GM23338 (cell line): ENCODE data around the gene DAB2. TPM values are rescaled to one million over a fixed set of nuclear protein-coding genes. Genes with fewer than 3 reads are reported as not detected.

Source experiments
- ATAC-seq: fragments of 200-7000 bp; cut with Tn5 transposase; 3 replicates; pipeline ENCODE4 v1.9.1; 2020
- DNase-seq: peaks from one replicate; pipeline ENCODE4 v3.0.0-alpha.2; 2015; ENCODE audit warnings: low spot score
- H2AFZ ChIP-seq: fragments of 200-600 bp; sonication (generic); 2 replicates; pipeline ENCODE4 v1.8.0; 2016; ENCODE audit warnings: antibody characterized with exemption, mild to moderate bottlenecking, moderate library complexity
- H3F3A ChIP-seq: fragments of 200-600 bp; sonication (generic); replicated peaks from 2 replicates; pipeline ENCODE4 v1.8.0; 2017; ENCODE audit warnings: antibody characterized with exemption, mixed run types, low read depth
- H3K27ac ChIP-seq: fragments of 200-600 bp; sonication (generic); 2 replicates; pipeline ENCODE4 v1.6.1; 2016; ENCODE audit warnings: low read depth
- H3K27me3 ChIP-seq: fragments of 200-600 bp; sonication (generic); 2 replicates; pipeline ENCODE4 v1.8.0; 2016; ENCODE audit warnings: mild to moderate bottlenecking, mixed run types, moderate library complexity; ENCODE audit not compliant: insufficient read depth
- H3K36me3 ChIP-seq: fragments of 200-600 bp; sonication (generic); 2 replicates; pipeline ENCODE4 v1.8.0; 2016; ENCODE audit warnings: mild to moderate bottlenecking; ENCODE audit not compliant: insufficient read depth
- H3K4me1 ChIP-seq: fragments of 200-600 bp; sonication (generic); 2 replicates; pipeline ENCODE4 v1.8.0; 2016; ENCODE audit warnings: mild to moderate bottlenecking, moderate library complexity; ENCODE audit not compliant: insufficient read depth
- H3K4me2 ChIP-seq: fragments of 200-600 bp; sonication (generic); 2 replicates; pipeline ENCODE4 v1.7.1; 2017; ENCODE audit warnings: mixed run types
- H3K4me3 ChIP-seq: fragments of 200-600 bp; sonication (generic); 2 replicates; pipeline ENCODE4 v1.6.1; 2016; ENCODE audit warnings: mixed run types
- H3K79me2 ChIP-seq: fragments of 200-600 bp; sonication (generic); replicated peaks from 2 replicates; pipeline ENCODE4 v1.8.0; 2017; ENCODE audit warnings: mild to moderate bottlenecking; ENCODE audit not compliant: insufficient read depth
- H3K9me2 ChIP-seq: fragments of 200-600 bp; sonication (generic); 2 replicates; pipeline ENCODE4 v1.8.0; 2017; ENCODE audit not compliant: insufficient read depth
- H4K20me1 ChIP-seq: fragments of 200-600 bp; sonication (generic); replicated peaks from 2 replicates; pipeline ENCODE4 v1.8.0; 2017; ENCODE audit warnings: mild to moderate bottlenecking; ENCODE audit not compliant: insufficient read depth
- H3K27ac Mint-ChIP-seq: 2 replicates; pipeline ENCODE4 v1.8.0; 2020; ENCODE audit warnings: inconsistent platforms, mild to moderate bottlenecking, moderate library complexity, mixed read lengths
- H3K27me3 Mint-ChIP-seq: 3 replicates; pipeline ENCODE4 v1.8.0; 2022; ENCODE audit warnings: low read depth, mild to moderate bottlenecking, moderate library complexity, mixed read lengths, inconsistent platforms; ENCODE audit not compliant: insufficient read depth, poor library complexity
- H3K36me3 Mint-ChIP-seq: 3 replicates; pipeline ENCODE4 v1.8.0; 2021; ENCODE audit warnings: low read depth, mild to moderate bottlenecking, inconsistent platforms, moderate library complexity, mixed read lengths
- H3K4me1 Mint-ChIP-seq: 3 replicates; pipeline ENCODE4 v1.8.0; 2020; ENCODE audit warnings: mild to moderate bottlenecking, inconsistent platforms, mixed read lengths
- H3K4me3 Mint-ChIP-seq: 3 replicates; pipeline ENCODE4 v1.8.0; 2021; ENCODE audit warnings: moderate library complexity, mild to moderate bottlenecking, inconsistent platforms, mixed read lengths
- H3K9me3 Mint-ChIP-seq: 3 replicates; pipeline ENCODE4 v1.8.0; 2020; ENCODE audit warnings: moderate library complexity, mild to moderate bottlenecking, inconsistent platforms, mixed read lengths
- CREB1 ChIP-seq: fragments of 250-450 bp; sonication (Bioruptor Pico); IDR thresholded peaks from 2 replicates; pipeline ENCODE4 v1.5.0; 2020; ENCODE audit warnings: low read depth, mild to moderate bottlenecking, moderate library complexity
- CTCF ChIP-seq, 2 experiments: fragments of 200-600 bp in 1 of 2; sonication (generic) in 1 of 2; conservative IDR thresholded peaks; 2 replicates each; pipeline versions ENCODE4 v1.5.1 to v1.6.1; 2016 to 2017; ENCODE audit warnings: antibody characterized with exemption in 2 of 2, low read depth in 2 of 2, mild to moderate bottlenecking in 2 of 2, moderate library complexity in 1 of 2
- EZH2 ChIP-seq: fragments of 200-600 bp; sonication (generic); IDR thresholded peaks from one replicate; pipeline ENCODE4 v1.8.0; 2017; ENCODE audit warnings: antibody characterized with exemption, mild to moderate bottlenecking, low read depth; ENCODE audit not compliant: unreplicated experiment
- EZH2phosphoT487 ChIP-seq: fragments of 200-600 bp; sonication (generic); IDR thresholded peaks from one replicate; pipeline ENCODE4 v1.8.1; 2018; ENCODE audit warnings: antibody characterized with exemption; ENCODE audit not compliant: unreplicated experiment
- JUNB ChIP-seq: IDR thresholded peaks from one replicate; pipeline ENCODE4 v1.6.1; 2016; ENCODE audit warnings: antibody characterized with exemption; ENCODE audit not compliant: unreplicated experiment
- STAT1 ChIP-seq: IDR thresholded peaks from one replicate; pipeline ENCODE4 v1.6.1; 2016; ENCODE audit warnings: antibody characterized with exemption; ENCODE audit not compliant: unreplicated experiment
- ZNF331 ChIP-seq: fragments of 250-450 bp; sonication (Bioruptor Pico); IDR thresholded peaks from 2 replicates; pipeline ENCODE4 v1.5.0; 2020; ENCODE audit warnings: low read depth, mild to moderate bottlenecking, moderate library complexity
- polyA plus RNA-seq: library from polyadenylated mRNA; unstranded; fragments of >200 nt; fragmentation: Nextera tagmentation; extraction: Ambion mirVana; gene quantifications from 2 replicates; pipeline ENCODE4 v1.2.1, GENCODE V29; 2016
- total RNA-seq: library from RNA; depleted of rRNA; stranded (reverse); fragments of >200 nt; shearing (Covaris generic); gene quantifications from 2 replicates; pipeline ENCODE4 v1.2.3, GENCODE V29; 2014
- TF ChIP-seq, protein P1 (sequence below): IDR thresholded peaks from one replicate; pipeline ENCODE4 v1.6.1; 2018; ENCODE audit warnings: antibody characterized with exemption; ENCODE audit not compliant: unreplicated experiment
- TF ChIP-seq, protein P2 (sequence below): fragments of 250-450 bp; sonication (Bioruptor Pico); IDR thresholded peaks from 2 replicates; pipeline ENCODE4 v1.5.0; 2020; ENCODE audit warnings: mild to moderate bottlenecking, moderate library complexity

Gene DAB2
- total and polyA plus RNA-seq, 2 experiments from 2014 or later: 6.4 to 8.4 TPM

DNA sequence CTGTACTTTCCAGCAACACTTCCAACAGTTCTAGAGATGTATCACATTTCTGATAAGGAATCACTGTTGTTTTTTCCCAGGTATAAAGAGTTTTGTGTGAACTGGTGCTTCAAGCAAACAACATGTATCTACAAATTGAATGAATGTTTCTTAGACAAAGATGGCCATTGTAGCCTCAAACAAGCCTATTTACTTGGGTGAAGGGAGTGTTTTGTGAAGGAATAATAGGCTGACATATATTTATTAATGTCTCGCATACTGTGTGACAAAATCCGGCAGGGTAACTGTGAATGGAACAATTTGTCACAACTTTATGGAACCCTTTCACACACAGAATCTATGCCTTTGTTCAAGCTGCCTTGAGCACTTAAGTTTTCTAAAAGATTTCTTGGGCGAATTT, 24.8 kb upstream of the DAB2 start (continued):
- TF ChIP-seq CREB1 (no peak), JUNB (no peak), EZH2 (no peak), CTCF (conservative IDR thresholded peaks at IDR 0.05; ENCODE audit: low read depth in 2 of 2) (no peak)
- TF ChIP-seq, protein P1, sequence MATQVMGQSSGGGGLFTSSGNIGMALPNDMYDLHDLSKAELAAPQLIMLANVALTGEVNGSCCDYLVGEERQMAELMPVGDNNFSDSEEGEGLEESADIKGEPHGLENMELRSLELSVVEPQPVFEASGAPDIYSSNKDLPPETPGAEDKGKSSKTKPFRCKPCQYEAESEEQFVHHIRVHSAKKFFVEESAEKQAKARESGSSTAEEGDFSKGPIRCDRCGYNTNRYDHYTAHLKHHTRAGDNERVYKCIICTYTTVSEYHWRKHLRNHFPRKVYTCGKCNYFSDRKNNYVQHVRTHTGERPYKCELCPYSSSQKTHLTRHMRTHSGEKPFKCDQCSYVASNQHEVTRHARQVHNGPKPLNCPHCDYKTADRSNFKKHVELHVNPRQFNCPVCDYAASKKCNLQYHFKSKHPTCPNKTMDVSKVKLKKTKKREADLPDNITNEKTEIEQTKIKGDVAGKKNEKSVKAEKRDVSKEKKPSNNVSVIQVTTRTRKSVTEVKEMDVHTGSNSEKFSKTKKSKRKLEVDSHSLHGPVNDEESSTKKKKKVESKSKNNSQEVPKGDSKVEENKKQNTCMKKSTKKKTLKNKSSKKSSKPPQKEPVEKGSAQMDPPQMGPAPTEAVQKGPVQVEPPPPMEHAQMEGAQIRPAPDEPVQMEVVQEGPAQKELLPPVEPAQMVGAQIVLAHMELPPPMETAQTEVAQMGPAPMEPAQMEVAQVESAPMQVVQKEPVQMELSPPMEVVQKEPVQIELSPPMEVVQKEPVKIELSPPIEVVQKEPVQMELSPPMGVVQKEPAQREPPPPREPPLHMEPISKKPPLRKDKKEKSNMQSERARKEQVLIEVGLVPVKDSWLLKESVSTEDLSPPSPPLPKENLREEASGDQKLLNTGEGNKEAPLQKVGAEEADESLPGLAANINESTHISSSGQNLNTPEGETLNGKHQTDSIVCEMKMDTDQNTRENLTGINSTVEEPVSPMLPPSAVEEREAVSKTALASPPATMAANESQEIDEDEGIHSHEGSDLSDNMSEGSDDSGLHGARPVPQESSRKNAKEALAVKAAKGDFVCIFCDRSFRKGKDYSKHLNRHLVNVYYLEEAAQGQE: no peak

DNA sequence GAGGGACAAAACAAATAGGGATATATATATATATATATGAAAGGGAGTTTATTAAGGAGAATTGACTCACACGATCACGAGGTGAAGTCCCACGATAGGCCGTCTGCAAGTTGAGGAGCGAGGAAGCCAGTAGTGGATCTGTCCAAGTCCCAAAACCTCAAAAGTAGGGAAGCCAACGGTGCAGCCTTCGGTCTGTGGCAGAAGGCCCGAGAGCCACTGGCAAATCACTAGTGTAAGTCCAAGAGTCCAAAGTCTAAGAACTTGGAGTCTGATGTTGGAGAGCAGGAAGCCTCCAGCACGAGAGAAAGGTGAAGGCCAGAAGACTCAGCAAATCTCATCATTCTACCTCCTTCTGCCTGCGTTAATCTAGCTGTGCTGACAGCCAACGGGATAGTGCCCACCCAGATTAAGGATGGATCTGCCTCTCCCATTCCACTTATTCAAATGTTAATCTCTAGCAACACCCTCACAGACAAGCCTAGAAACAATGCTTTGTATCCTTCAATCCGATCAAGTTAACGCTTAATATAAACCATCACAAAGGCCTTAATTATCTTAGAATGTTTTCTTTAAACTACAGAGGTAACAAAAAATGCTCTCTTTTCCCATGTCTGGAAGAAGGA, 23.8 kb upstream of the DAB2 start:
- no peaks in the 10 kb centered on the region for H3K27me3 Mint-ChIP-seq
- no peaks in the 10 kb centered on the region for H3K9me3 Mint-ChIP-seq
- no peaks in the 10 kb centered on the region for H3K79me2 ChIP-seq
- DNase-seq: peak; percentile 39
- ATAC-seq: peak; percentile 60
- no peak overlapping the region for H3K4me3 Mint-ChIP-seq
- no peaks in the 10 kb centered on the region for H3K9me2 ChIP-seq
- H3K27ac Mint-ChIP-seq: no peak overlapping the region
- no peak overlapping the region; the same call in 1 of the 2 replicates for H2AFZ ChIP-seq
- no peak overlapping the region for H3K4me3 ChIP-seq
- no peaks in the 10 kb centered on the region for H3K36me3 ChIP-seq
- H3K4me1 Mint-ChIP-seq: peaks cover 4% of the 10 kb centered on the region; the same call in 2 of the 3 replicates
- H3K4me2 ChIP-seq: no peak overlapping the region
- no peaks in the 10 kb centered on the region for H3F3A ChIP-seq
- H4K20me1 ChIP-seq: no peaks in the 10 kb centered on the region
- no peaks in the 10 kb centered on the region for H3K27me3 ChIP-seq
- no peaks in the 10 kb centered on the region for H3K36me3 Mint-ChIP-seq
- H3K4me1 ChIP-seq: peaks cover 4% of the 10 kb centered on the region; the same call in 1 of the 2 replicates
- H3K27ac ChIP-seq: no peak overlapping the region
- no peak for TF ChIP-seq STAT1
- TF ChIP-seq, protein P1: no peak
- no peak for TF ChIP-seq ZNF331 (CRISPR knock-in tag)
- TF ChIP-seq, protein P2, sequence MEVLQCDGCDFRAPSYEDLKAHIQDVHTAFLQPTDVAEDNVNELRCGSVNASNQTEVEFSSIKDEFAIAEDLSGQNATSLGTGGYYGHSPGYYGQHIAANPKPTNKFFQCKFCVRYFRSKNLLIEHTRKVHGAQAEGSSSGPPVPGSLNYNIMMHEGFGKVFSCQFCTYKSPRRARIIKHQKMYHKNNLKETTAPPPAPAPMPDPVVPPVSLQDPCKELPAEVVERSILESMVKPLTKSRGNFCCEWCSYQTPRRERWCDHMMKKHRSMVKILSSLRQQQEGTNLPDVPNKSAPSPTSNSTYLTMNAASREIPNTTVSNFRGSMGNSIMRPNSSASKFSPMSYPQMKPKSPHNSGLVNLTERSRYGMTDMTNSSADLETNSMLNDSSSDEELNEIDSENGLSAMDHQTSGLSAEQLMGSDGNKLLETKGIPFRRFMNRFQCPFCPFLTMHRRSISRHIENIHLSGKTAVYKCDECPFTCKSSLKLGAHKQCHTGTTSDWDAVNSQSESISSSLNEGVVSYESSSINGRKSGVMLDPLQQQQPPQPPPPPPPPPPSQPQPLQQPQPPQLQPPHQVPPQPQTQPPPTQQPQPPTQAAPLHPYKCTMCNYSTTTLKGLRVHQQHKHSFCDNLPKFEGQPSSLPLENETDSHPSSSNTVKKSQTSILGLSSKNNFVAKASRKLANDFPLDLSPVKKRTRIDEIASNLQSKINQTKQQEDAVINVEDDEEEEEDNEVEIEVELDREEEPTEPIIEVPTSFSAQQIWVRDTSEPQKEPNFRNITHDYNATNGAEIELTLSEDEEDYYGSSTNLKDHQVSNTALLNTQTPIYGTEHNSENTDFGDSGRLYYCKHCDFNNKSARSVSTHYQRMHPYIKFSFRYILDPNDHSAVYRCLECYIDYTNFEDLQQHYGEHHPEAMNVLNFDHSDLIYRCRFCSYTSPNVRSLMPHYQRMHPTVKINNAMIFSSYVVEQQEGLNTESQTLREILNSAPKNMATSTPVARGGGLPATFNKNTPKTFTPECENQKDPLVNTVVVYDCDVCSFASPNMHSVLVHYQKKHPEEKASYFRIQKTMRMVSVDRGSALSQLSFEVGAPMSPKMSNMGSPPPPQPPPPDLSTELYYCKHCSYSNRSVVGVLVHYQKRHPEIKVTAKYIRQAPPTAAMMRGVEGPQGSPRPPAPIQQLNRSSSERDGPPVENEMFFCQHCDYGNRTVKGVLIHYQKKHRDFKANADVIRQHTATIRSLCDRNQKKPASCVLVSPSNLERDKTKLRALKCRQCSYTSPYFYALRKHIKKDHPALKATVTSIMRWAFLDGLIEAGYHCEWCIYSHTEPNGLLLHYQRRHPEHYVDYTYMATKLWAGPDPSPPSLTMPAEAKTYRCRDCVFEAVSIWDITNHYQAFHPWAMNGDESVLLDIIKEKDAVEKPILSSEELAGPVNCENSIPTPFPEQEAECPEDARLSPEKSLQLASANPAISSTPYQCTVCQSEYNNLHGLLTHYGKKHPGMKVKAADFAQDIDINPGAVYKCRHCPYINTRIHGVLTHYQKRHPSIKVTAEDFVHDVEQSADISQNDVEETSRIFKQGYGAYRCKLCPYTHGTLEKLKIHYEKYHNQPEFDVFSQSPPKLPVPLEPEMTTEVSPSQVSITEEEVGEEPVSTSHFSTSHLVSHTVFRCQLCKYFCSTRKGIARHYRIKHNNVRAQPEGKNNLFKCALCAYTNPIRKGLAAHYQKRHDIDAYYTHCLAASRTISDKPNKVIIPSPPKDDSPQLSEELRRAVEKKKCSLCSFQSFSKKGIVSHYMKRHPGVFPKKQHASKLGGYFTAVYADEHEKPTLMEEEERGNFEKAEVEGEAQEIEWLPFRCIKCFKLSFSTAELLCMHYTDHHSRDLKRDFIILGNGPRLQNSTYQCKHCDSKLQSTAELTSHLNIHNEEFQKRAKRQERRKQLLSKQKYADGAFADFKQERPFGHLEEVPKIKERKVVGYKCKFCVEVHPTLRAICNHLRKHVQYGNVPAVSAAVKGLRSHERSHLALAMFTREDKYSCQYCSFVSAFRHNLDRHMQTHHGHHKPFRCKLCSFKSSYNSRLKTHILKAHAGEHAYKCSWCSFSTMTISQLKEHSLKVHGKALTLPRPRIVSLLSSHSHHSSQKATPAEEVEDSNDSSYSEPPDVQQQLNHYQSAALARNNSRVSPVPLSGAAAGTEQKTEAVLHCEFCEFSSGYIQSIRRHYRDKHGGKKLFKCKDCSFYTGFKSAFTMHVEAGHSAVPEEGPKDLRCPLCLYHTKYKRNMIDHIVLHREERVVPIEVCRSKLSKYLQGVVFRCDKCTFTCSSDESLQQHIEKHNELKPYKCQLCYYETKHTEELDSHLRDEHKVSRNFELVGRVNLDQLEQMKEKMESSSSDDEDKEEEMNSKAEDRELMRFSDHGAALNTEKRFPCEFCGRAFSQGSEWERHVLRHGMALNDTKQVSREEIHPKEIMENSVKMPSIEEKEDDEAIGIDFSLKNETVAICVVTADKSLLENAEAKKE (CRISPR knock-in tag): no peak
- no peak for TF ChIP-seq EZH2phosphoT487
